Coronary artery (tissue), 2 donors: Measurements from ENCODE around the gene SMS.
"Not testable (repeated sequence)": the region's sequence is repeated elsewhere in the genome, so short reads cannot be mapped to it uniquely, and the experiment has no call there.

Experiments used
- DNase-seq: peaks from one replicate; pipeline ENCODE4 v3.0.0-alpha.2; 2017; ENCODE audit warnings: low spot score
- H3K27ac ChIP-seq, 2 donors: fragments of 200-600 bp; sonication (generic); one replicate each; pipeline ENCODE4 v1.5.1; 2016 to 2019
- H3K4me3 ChIP-seq: fragments of 200-600 bp; sonication (generic); 2 replicates; pipeline ENCODE4 v1.5.1; 2016; ENCODE audit warnings: mild to moderate bottlenecking, moderate library complexity
- CTCF ChIP-seq: fragments of 200-600 bp; sonication (generic); IDR thresholded peaks from one replicate; pipeline ENCODE4 v1.5.1; 2019; ENCODE audit warnings: antibody characterized with exemption

The SMS gene

DNA sequence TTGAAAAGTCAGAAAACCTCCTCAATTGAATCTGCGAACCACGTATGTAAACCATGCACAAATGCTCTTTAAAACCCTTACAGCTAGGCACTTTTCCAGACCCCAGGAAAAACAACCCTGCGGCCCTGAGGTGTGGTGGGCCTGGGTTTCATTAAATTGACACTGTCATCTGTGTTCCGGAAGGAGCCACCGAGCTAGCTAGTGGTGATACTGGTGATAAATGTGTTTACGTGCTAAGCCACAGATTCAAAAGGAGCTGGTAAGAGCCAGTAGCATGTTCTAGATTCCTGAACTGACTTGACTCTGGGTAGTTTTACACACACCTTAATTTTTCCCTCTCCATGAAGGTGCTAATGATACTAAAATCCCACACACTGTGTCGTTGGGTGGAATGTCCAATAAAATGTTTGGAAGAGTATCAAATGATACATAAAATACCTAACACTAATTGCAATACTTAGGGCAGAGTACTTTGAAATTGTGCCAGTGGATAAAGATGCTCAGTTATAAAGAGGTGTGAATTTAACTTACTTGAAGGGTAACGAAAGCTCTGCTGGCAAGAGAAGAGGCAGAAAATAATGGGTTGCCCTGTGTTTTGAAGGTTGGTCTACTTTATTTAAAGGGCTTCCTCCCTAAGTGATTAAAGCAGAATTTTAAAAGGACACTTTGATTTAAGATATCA is 8.5 kb downstream of the SMS start:
- Histone ChIP-seq H3K4me3 (no peak overlapping the region), H3K27ac (no peak overlapping the region)
- no peak for TF ChIP-seq CTCF
- no peak for DNase-seq

GRCh38 chrX:21949689-21950088 is 9.2 kb downstream of the SMS start:
- no peak for TF ChIP-seq CTCF
- Histone ChIP-seq H3K27ac (no peak overlapping the region), H3K4me3 (no peak overlapping the region)
- DNase-seq = no peak

DNA sequence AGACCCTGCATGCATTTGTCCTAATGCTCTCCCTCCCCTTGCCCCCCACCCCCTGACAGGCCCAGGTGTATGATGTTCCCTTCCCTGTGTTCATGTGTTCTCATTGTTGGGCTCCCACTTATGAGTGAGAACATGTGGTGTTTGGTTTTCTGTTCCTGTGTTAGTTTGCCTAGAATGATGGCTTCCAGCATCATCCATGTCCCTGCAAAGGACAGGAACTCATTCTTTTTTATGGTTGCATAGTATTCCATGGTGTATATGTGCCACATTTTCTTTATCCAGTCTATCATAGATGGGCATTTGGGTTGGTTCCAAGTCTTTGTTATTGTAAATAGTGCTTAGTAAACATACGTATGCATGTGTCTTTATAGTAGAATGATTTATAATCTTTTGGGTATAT is 10.0 kb downstream of the SMS start:
- H3K4me3 ChIP-seq, DNase-seq: not testable (repeated sequence)

GRCh38 chrX:21952624-21953023 is 12.1 kb downstream of the SMS start:
- no peak overlapping the region for H3K4me3 ChIP-seq
- TF ChIP-seq CTCF = no peak
- no peak overlapping the region for H3K27ac ChIP-seq
- DNase-seq = no peak

More for the DNA sequence above, 10.0 kb downstream of the SMS start:
- H3K27ac ChIP-seq = not testable (repeated sequence)

GRCh38 chrX:21953195-21953830 is 12.8 kb downstream of the SMS start:
- H3K4me3 ChIP-seq, H3K27ac ChIP-seq, DNase-seq: not testable (repeated sequence)

GRCh38 chrX:21955403-21956189 is 15.1 kb downstream of the SMS start:
- Histone ChIP-seq H3K27ac (no peak overlapping the region), H3K4me3 (no peak overlapping the region)
- DNase-seq = no peak
- TF ChIP-seq CTCF = no peak

DNA sequence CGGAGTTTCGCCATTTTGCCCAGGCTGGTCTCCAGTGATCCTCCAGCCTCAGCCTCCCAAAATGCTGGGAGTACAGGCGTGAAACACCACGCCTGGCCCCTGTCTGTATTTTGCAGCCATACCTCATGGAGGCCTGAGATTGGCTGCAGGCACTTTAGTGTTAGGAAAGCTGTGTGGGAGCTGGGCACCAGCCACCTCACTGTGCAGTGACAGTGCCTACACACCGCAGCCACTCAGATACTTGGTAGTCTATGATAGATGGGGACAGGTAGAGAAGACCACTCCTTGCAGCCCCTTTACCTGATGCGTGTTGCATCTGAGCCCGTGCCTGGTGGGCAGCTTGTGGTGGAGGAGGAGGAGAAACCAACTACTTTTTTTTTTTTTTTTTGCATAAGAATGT is 16.3 kb downstream of the SMS start:
- Histone ChIP-seq H3K27ac (no peak overlapping the region), H3K4me3 (no peak overlapping the region)
- TF ChIP-seq CTCF = no peak
- DNase-seq = no peak

GRCh38 chrX:21958187-21958586 is 17.7 kb downstream of the SMS start:
- no peak for DNase-seq
- TF ChIP-seq CTCF = no peak
- Histone ChIP-seq H3K4me3 (no peak overlapping the region), H3K27ac (no peak overlapping the region)
